ENCODE measurements around the gene FARP2. TPM values are rescaled to one million over a fixed set of nuclear protein-coding genes. Genes with fewer than 3 reads are reported as not detected.
A peak's percentile ranks its signal among the peaks of the same experiment; 100 is the strongest.

The FARP2 gene
- total RNA-seq, 6 donors from 2014 or later, result 33.4 to 96.4 (median 42.2) TPM

DNA sequence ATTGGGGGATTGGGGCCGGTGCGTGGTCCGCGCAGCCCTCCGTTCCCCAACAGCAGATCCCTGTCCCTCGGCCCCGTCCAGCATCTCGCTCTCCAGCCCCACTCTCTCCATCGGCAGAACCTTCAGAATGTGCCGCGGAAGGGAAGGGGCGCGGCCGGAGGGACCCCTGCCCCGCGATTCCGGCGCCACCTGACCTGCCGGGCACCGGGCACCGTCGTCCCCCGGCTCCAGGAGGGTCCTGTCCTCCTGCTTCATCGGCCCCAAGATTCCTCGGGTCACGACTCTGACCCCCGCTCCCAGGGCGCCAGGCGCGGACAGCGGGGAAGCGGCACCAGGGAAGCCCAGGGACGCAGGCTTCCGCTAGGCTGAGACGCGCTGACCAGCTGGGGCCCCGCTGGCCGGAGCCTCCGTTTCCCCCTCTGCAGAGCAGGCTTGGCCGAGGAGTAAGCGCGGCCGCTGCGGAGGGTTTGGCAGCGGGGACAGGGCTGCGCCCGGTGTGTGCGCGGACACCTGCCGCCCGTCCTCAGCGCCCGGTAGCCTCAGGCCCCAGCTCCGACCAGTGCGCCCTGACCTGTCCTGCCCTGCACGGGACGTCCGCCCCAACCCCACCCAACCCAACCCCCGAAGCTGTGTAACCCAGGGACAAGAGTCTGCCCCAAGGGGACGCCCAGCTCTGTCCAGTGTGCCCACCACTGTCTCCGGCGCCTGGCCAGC lies 185.6 kb downstream of the FARP2 start:
- 16 to 32% methylated on average over 23 of the region's 62 CpGs for WGBS, 2 donors
- peak overlapping the region in 3 of 4 donors; percentile 45 to 55 (median 46) for H3K4me3 ChIP-seq
- no peaks in the 10 kb centered on the region for H3K9me3 ChIP-seq
- peaks cover 0 to 17% (median 4%) of the 10 kb centered on the region in 4 donors for H3K27me3 ChIP-seq
- no peaks in the 10 kb centered on the region for H3K36me3 ChIP-seq
- ATAC-seq (ENCODE audit: low FRiP score in 2 of 2), result peak; percentile 1 to 6
- peak in 1 of 2 donors; percentile 85 for DNase-seq
- H3K4me1 ChIP-seq, result peaks cover 12 to 35% (median 24%) of the 10 kb centered on the region in 4 donors
- TF ChIP-seq POLR2AphosphoS5 (IDR thresholded peaks at IDR 0.05) (no peak), EP300 (IDR thresholded peaks at IDR 0.05) (no peak), POLR2A (IDR thresholded peaks at IDR 0.05) (no peak)
- TF ChIP-seq, protein P1, sequence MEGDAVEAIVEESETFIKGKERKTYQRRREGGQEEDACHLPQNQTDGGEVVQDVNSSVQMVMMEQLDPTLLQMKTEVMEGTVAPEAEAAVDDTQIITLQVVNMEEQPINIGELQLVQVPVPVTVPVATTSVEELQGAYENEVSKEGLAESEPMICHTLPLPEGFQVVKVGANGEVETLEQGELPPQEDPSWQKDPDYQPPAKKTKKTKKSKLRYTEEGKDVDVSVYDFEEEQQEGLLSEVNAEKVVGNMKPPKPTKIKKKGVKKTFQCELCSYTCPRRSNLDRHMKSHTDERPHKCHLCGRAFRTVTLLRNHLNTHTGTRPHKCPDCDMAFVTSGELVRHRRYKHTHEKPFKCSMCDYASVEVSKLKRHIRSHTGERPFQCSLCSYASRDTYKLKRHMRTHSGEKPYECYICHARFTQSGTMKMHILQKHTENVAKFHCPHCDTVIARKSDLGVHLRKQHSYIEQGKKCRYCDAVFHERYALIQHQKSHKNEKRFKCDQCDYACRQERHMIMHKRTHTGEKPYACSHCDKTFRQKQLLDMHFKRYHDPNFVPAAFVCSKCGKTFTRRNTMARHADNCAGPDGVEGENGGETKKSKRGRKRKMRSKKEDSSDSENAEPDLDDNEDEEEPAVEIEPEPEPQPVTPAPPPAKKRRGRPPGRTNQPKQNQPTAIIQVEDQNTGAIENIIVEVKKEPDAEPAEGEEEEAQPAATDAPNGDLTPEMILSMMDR (IDR thresholded peaks at IDR 0.05), result no peak
- peak overlapping the region in 2 of 4 donors; percentile 11 to 80 for H3K27ac ChIP-seq

GRCh38 chr2:241542278-241542605 lies 186.2 kb downstream of the FARP2 start:
- Histone ChIP-seq H3K36me3 (no peaks in the 10 kb centered on the region), H3K4me1 (peaks cover 16 to 41% (median 30%) of the 10 kb centered on the region in 4 donors), H3K27me3 (peaks cover 0 to 17% (median 4%) of the 10 kb centered on the region in 4 donors), H3K9me3 (no peaks in the 10 kb centered on the region), H3K27ac (peak overlapping the region in 1 of 4 donors; percentile 80), H3K4me3 (peak overlapping the region in 2 of 4 donors; percentile 45 to 46)
- WGBS, 2 donors, result 69 to 72% methylated on average over 15 of the region's 15 CpGs
- TF ChIP-seq POLR2AphosphoS5 (IDR thresholded peaks at IDR 0.05) (no peak), POLR2A (IDR thresholded peaks at IDR 0.05) (peak in 1 of 4 donors; percentile 13), EP300 (IDR thresholded peaks at IDR 0.05) (no peak)
- TF ChIP-seq, protein P1 (IDR thresholded peaks at IDR 0.05), result no peak
- DNase-seq (peak; percentile 81), ATAC-seq (ENCODE audit: low FRiP score in 2 of 2) (peak; percentile 3 to 54)

Small RNA genes within 50 kb of the gene (small RNA-seq; reads per million reads assigned to genes)
- gene MIR3133, result 0 reads per million in 4 donors

Other genes starting within 250 kb of the FARP2 start
- gene PASK, start 206.8 kb upstream of the FARP2 start, total RNA-seq, result 10 to 100 TPM in 5 of 6 donors, 1 to 10 TPM in 1; 4.3 to 18.9 (median 13.8) TPM
- 10 to 100 TPM; 38.8 to 76.1 (median 57.7) TPM for gene PPP1R7, start 205.8 kb upstream of the FARP2 start, total RNA-seq
- gene ANO7, start 167.6 kb upstream of the FARP2 start, total RNA-seq, result 1 to 10 TPM in 5 of 6 donors, under 1 TPM in 1; 0.30 to 1.3 (median 1.1) TPM
- gene HDLBP, start 40.6 kb upstream of the FARP2 start, total RNA-seq, result 100 to 1,000 TPM; 339 to 691 (median 487) TPM
- 100 to 1,000 TPM; 213 to 322 (median 252) TPM for gene SEPTIN2, start 40.4 kb upstream of the FARP2 start, total RNA-seq
- 100 to 1,000 TPM in 5 of 6 donors, 10 to 100 TPM in 1; 97.3 to 351 (median 134) TPM for gene STK25, start 152.3 kb downstream of the FARP2 start, total RNA-seq
- 100 to 1,000 TPM in 1 of 6 donors, 10 to 100 TPM in 5; 42.9 to 143 (median 61.3) TPM for gene BOK, start 202.5 kb downstream of the FARP2 start, total RNA-seq